OCI-LY1 (cell line): ENCODE measurements around the gene FAU.

Experiments used
- H2AFZ ChIP-seq: fragments of 200-600 bp; sonication (generic), shearing (Covaris generic); 2 replicates; pipeline ENCODE4 v1.6.0; 2014; ENCODE audit warnings: antibody characterized with exemption, mild to moderate bottlenecking, low read length
- H3F3A ChIP-seq: fragments of 200-600 bp; sonication (generic), shearing (Covaris generic); 2 replicates; pipeline ENCODE4 v1.6.0; 2014; ENCODE audit warnings: mild to moderate bottlenecking, antibody characterized with exemption, low read length, moderate library complexity; ENCODE audit not compliant: insufficient read depth
- H3K27ac ChIP-seq: fragments of 200-600 bp; sonication (generic); 2 replicates; pipeline ENCODE4 v1.5.1; 2014; ENCODE audit warnings: low read length, mixed run types, mild to moderate bottlenecking, low read depth; ENCODE audit not compliant: poor library complexity, severe bottlenecking
- H3K27me3 ChIP-seq: fragments of 200-600 bp; sonication (generic); 2 replicates; pipeline ENCODE4 v1.6.0; 2014; ENCODE audit warnings: antibody characterized with exemption, mild to moderate bottlenecking, low read length, moderate library complexity; ENCODE audit not compliant: insufficient read depth
- H3K36me3 ChIP-seq: fragments of 200-600 bp; sonication (generic); 2 replicates; pipeline ENCODE4 v1.6.1; 2014; ENCODE audit warnings: mild to moderate bottlenecking, antibody characterized with exemption, low read length, moderate library complexity, mixed read lengths; ENCODE audit not compliant: insufficient read depth
- H3K4me1 ChIP-seq: fragments of 200-600 bp; sonication (generic); 2 replicates; pipeline ENCODE4 v1.5.1; 2014; ENCODE audit warnings: mild to moderate bottlenecking, low read length, moderate library complexity; ENCODE audit not compliant: insufficient read depth, severe bottlenecking
- H3K4me2 ChIP-seq: fragments of 200-600 bp; sonication (generic), shearing (Covaris generic); 2 replicates; pipeline ENCODE4 v1.6.1; 2014; ENCODE audit warnings: low read length
- H3K4me3 ChIP-seq: fragments of 200-600 bp; sonication (generic); 2 replicates; pipeline ENCODE4 v1.5.1; 2014; ENCODE audit warnings: low read length, low read depth, mild to moderate bottlenecking, mixed read lengths; ENCODE audit not compliant: poor library complexity, severe bottlenecking
- H3K79me2 ChIP-seq: fragments of 200-600 bp; shearing (Covaris generic); 2 replicates; pipeline ENCODE4 v1.6.1; 2016; ENCODE audit warnings: mixed run types, low read length, mixed read lengths; ENCODE audit not compliant: insufficient read depth
- H3K9ac ChIP-seq: fragments of 200-600 bp; sonication (generic), shearing (Covaris generic); 2 replicates; pipeline ENCODE4 v1.6.1; 2014; ENCODE audit warnings: mild to moderate bottlenecking, low read length, mixed read lengths
- H3K9me2 ChIP-seq: fragments of 200-600 bp; sonication (generic), shearing (Covaris generic); 2 replicates; pipeline ENCODE4 v1.6.1; 2014; ENCODE audit warnings: low read depth, mild to moderate bottlenecking, low read length, mixed read lengths
- H3K9me3 ChIP-seq: fragments of 200-600 bp; shearing (Covaris generic); 2 replicates; pipeline ENCODE4 v1.6.1; 2014; ENCODE audit warnings: low read length, mixed read lengths
- H4K20me1 ChIP-seq: fragments of 200-600 bp; sonication (generic), shearing (Covaris generic); 2 replicates; pipeline ENCODE4 v1.6.0; 2016; ENCODE audit warnings: mild to moderate bottlenecking, low read length; ENCODE audit not compliant: insufficient read depth
- CTCF ChIP-seq: fragments of 200-600 bp; sonication (generic), shearing (Covaris generic); IDR thresholded peaks from 2 replicates; pipeline ENCODE4 v1.5.1; 2017; ENCODE audit warnings: mild to moderate bottlenecking, antibody characterized with exemption, low read length, moderate library complexity, mixed read lengths
- EZH2 ChIP-seq: fragments of 200-600 bp; sonication (generic), shearing (Covaris generic); IDR thresholded peaks from 2 replicates; pipeline ENCODE4 v1.8.0; 2017; ENCODE audit warnings: borderline replicate concordance, mixed run types, mild to moderate bottlenecking, antibody characterized with exemption, low read length, moderate library complexity, mixed read lengths

Gene FAU

GRCh38 chr11:65148657-65149056 is 26.7 kb upstream of the FAU start:
- Histone ChIP-seq H3K9me3 (peaks cover 10% of the 10 kb centered on the region), H3K4me3 (no peak overlapping the region), H3K9ac (no peak overlapping the region), H2AFZ (no peak overlapping the region), H3K27me3 (peaks cover 5% of the 10 kb centered on the region; the same call in 1 of the 2 replicates), H3K36me3 (0 out of 2 replicates have a peak, but pooled peaks cover 4% of the 10 kb centered on the region), H4K20me1 (no peaks in the 10 kb centered on the region), H3K79me2 (no peaks in the 10 kb centered on the region), H3K4me1 (peaks cover 19% of the 10 kb centered on the region), H3K27ac (no peak overlapping the region), H3K4me2 (no peak overlapping the region), H3K9me2 (no peaks in the 10 kb centered on the region), H3F3A (no peaks in the 10 kb centered on the region)
- TF ChIP-seq EZH2: no peak
- no peak for TF ChIP-seq CTCF

- no peaks in the 10 kb centered on the region for H3F3A ChIP-seq
- H3K4me2 ChIP-seq: no peak overlapping the region
- H2AFZ ChIP-seq: no peak overlapping the region
- H3K9me2 ChIP-seq: no peaks in the 10 kb centered on the region
- H3K36me3 ChIP-seq: 0 out of 2 replicates have a peak, but pooled peaks cover 4% of the 10 kb centered on the region
- no peak overlapping the region for H3K4me3 ChIP-seq
- no peak overlapping the region for H3K9ac ChIP-seq
- no peaks in the 10 kb centered on the region for H4K20me1 ChIP-seq
- H3K4me1 ChIP-seq: peaks cover 19% of the 10 kb centered on the region
- TF ChIP-seq EZH2: no peak
- no peak for TF ChIP-seq CTCF
- H3K9me3 ChIP-seq: peaks cover 10% of the 10 kb centered on the region
- H3K27me3 ChIP-seq: peaks cover 5% of the 10 kb centered on the region; the same call in 1 of the 2 replicates
- no peak overlapping the region for H3K27ac ChIP-seq
- no peaks in the 10 kb centered on the region for H3K79me2 ChIP-seq
Measured at GRCh38 chr11:65147352-65148075, 25.6 kb upstream of the FAU start.

GRCh38 chr11:65141896-65142494 is 20.1 kb upstream of the FAU start:
- Histone ChIP-seq H2AFZ (no peak overlapping the region), H3F3A (no peaks in the 10 kb centered on the region), H3K9me3 (peaks cover 6% of the 10 kb centered on the region), H3K36me3 (0 out of 2 replicates have a peak, but pooled peaks cover 4% of the 10 kb centered on the region), H3K27ac (no peak overlapping the region), H3K9me2 (no peaks in the 10 kb centered on the region), H3K79me2 (no peaks in the 10 kb centered on the region), H4K20me1 (no peaks in the 10 kb centered on the region), H3K4me1 (peaks cover 5% of the 10 kb centered on the region), H3K9ac (no peak overlapping the region), H3K27me3 (peaks cover 12% of the 10 kb centered on the region; the same call in 1 of the 2 replicates), H3K4me2 (no peak overlapping the region), H3K4me3 (no peak overlapping the region)
- no peak for TF ChIP-seq EZH2
- TF ChIP-seq CTCF: no peak
